ENCODE results near the gene ANLN. TPM values are rescaled to one million over a fixed set of nuclear protein-coding genes. Genes with fewer than 3 reads are reported as not detected.

The ANLN gene
- total RNA-seq, 1 donor from 2014 or later = 18.9 TPM

DNA sequence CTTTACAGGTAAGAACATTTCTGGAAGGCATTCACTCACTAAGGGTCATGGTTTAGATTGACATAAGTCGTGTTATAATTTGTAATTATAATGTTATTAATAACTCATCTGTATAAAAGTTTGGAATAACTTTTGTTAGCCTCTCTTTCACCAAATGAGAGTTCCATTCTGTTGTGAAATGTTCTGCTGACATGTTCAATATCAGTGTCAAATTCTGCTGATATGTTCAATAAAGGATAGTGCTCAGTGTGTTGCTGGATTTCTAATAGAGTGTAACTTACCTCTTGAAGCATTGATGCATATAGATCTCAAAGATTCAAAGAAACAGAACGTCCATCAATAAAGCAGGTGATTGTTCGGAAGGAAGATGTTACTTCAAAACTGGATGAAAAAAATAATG lies 30.6 kb downstream of the ANLN start:
- H3K27ac ChIP-seq = no peak overlapping the region
- intact Hi-C loops (cut with DNase I) = no loop called here
- no peak for TF ChIP-seq POLR2AphosphoS5 (IDR thresholded peaks at IDR 0.05; ENCODE audit: insufficient read depth in 1 of 2, low read depth in 1 of 2)
- no peak for TF ChIP-seq POLR2A (IDR thresholded peaks at IDR 0.05)
- TF ChIP-seq, protein P1, sequence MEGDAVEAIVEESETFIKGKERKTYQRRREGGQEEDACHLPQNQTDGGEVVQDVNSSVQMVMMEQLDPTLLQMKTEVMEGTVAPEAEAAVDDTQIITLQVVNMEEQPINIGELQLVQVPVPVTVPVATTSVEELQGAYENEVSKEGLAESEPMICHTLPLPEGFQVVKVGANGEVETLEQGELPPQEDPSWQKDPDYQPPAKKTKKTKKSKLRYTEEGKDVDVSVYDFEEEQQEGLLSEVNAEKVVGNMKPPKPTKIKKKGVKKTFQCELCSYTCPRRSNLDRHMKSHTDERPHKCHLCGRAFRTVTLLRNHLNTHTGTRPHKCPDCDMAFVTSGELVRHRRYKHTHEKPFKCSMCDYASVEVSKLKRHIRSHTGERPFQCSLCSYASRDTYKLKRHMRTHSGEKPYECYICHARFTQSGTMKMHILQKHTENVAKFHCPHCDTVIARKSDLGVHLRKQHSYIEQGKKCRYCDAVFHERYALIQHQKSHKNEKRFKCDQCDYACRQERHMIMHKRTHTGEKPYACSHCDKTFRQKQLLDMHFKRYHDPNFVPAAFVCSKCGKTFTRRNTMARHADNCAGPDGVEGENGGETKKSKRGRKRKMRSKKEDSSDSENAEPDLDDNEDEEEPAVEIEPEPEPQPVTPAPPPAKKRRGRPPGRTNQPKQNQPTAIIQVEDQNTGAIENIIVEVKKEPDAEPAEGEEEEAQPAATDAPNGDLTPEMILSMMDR (IDR thresholded peaks at IDR 0.05) = no peak

DNA sequence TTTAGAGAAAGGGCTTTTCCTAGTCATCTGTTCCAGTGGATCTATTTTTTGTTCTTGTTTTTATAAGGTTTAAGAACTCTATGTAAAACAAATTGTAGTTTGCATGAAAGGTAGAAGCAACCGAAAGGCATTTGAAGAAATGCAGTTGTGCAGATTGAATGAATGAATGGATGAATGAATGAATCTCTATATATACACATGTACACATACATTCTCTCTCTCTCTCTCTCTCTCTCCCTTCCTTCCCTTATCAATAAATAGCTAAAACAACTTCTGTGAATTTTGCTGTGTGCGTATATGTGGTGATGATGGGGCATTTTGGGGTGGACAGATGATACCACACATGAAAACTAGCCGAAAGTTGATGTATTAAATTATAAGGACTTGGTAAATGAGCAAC lies 32.4 kb downstream of the ANLN start:
- Histone ChIP-seq H3K4me1 (no peaks in the 10 kb centered on the region), H3K27me3 (no peaks in the 10 kb centered on the region), H3K9me3 (no peaks in the 10 kb centered on the region), H3K27ac (no peak overlapping the region), H3K4me3 (no peak overlapping the region), H3K36me3 (no peaks in the 10 kb centered on the region)
- DNase-seq (ENCODE audit: extremely low spot score in 2 of 2) = no peak
- intact Hi-C loops (cut with DNase I) = no loop called here
- no peak for TF ChIP-seq POLR2AphosphoS5 (IDR thresholded peaks at IDR 0.05; ENCODE audit: insufficient read depth in 1 of 2, low read depth in 1 of 2)
- TF ChIP-seq, protein P1 (IDR thresholded peaks at IDR 0.05) = no peak
- no peak for TF ChIP-seq POLR2A (IDR thresholded peaks at IDR 0.05)

More for the DNA sequence above, 30.6 kb downstream of the ANLN start:
- Histone ChIP-seq H3K4me1 (no peaks in the 10 kb centered on the region), H3K9me3 (no peaks in the 10 kb centered on the region), H3K27me3 (no peaks in the 10 kb centered on the region), H3K4me3 (no peak overlapping the region), H3K36me3 (no peaks in the 10 kb centered on the region)
- no peak for DNase-seq (ENCODE audit: extremely low spot score in 2 of 2)

DNA sequence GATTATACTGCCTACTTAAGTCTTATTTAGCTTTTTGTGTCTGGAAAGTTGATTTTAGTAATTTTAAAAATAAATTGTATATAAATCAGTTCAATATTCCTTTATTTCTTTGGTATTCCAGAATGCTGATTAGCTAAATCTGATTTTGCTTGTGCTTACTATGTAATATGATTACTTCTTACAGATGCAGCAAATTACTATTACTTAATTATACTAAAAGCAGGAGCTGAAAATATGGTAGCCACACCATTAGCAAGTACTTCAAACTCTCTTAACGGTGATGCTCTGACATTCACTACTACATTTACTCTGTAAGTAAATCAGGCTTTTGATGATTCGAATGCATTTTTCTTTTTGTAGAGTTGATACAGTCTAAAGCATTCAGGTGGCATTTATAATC lies 34.0 kb downstream of the ANLN start:
- Histone ChIP-seq H3K27ac (no peak overlapping the region), H3K9me3 (no peaks in the 10 kb centered on the region), H3K4me3 (no peak overlapping the region), H3K4me1 (no peaks in the 10 kb centered on the region), H3K36me3 (no peaks in the 10 kb centered on the region), H3K27me3 (no peaks in the 10 kb centered on the region)
- DNase-seq (ENCODE audit: extremely low spot score in 2 of 2) = no peak
- intact Hi-C loops (cut with DNase I) = no loop called here
- TF ChIP-seq, protein P1 (IDR thresholded peaks at IDR 0.05) = no peak
- no peak for TF ChIP-seq POLR2AphosphoS5 (IDR thresholded peaks at IDR 0.05; ENCODE audit: insufficient read depth in 1 of 2, low read depth in 1 of 2)
- TF ChIP-seq POLR2A (IDR thresholded peaks at IDR 0.05) = no peak

DNA sequence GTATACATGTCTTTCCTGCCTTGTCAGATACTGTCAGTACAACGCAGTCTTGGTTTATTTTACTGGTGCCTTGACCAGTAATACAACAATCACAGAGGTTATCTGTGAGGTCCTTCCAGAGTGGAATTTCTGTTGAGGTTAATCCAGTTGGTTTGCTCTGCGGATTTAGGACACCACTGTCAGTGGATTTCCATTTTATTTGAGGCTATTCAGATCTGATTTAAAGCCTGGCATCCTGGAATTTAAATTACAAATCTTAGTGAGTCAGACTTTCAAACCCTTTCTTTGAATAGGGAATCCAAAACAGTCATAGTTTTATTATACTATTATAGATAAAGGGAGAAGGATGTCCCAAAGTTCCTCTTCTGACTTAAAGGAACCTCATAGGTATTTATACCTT lies 40.5 kb downstream of the ANLN start:
- Histone ChIP-seq H3K36me3 (no peaks in the 10 kb centered on the region), H3K27ac (no peak overlapping the region), H3K4me1 (no peaks in the 10 kb centered on the region), H3K9me3 (no peaks in the 10 kb centered on the region), H3K27me3 (no peaks in the 10 kb centered on the region), H3K4me3 (no peak overlapping the region)
- intact Hi-C loops (cut with DNase I) = no loop called here
- TF ChIP-seq POLR2AphosphoS5 (IDR thresholded peaks at IDR 0.05; ENCODE audit: insufficient read depth in 1 of 2, low read depth in 1 of 2) (no peak), POLR2A (IDR thresholded peaks at IDR 0.05) (no peak)
- TF ChIP-seq, protein P1 (IDR thresholded peaks at IDR 0.05) = no peak
- no peak for DNase-seq (ENCODE audit: extremely low spot score in 2 of 2)

DNA sequence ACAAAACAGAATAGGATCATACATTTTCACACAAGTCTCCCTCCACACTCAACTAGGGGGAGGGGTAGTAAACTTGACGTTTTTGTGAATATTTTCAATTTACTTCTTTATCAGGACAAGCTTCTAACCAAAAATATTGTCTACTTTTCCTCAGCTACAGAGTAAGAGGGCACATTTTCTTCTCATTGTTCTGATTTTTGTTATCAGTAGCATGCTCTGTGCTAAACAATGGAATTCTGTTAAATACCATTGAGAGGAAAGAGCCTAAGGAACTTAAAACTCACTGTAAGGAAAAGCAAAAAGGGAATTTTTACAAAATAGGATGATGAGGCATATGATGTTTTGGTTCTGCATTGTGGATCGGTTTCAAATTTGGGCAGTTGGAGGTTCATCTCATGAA lies 41.2 kb downstream of the ANLN start:
- DNase-seq (ENCODE audit: extremely low spot score in 2 of 2) = no peak
- Histone ChIP-seq H3K4me3 (no peak overlapping the region), H3K27me3 (no peaks in the 10 kb centered on the region), H3K4me1 (no peaks in the 10 kb centered on the region), H3K36me3 (no peaks in the 10 kb centered on the region), H3K27ac (no peak overlapping the region), H3K9me3 (no peaks in the 10 kb centered on the region)
- intact Hi-C loops (cut with DNase I) = no loop called here
- TF ChIP-seq POLR2AphosphoS5 (IDR thresholded peaks at IDR 0.05; ENCODE audit: insufficient read depth in 1 of 2, low read depth in 1 of 2) = no peak
- TF ChIP-seq, protein P1 (IDR thresholded peaks at IDR 0.05) = no peak
- TF ChIP-seq POLR2A (IDR thresholded peaks at IDR 0.05) = no peak
